Measurements from ENCODE around the gene ABCF2.

ABCF2 gene

GRCh38 chr7:151226875-151227782 lies at the start of gene ABCF2:
ABCF2 (minus strand) TSS chr7:151227205; CDS start chr7:151226458, 747 bp downstream.
- DNase-seq (ENCODE audit: low read depth, low spot score): peak; percentile 99

- no peak for DNase-seq (ENCODE audit: low read depth, low spot score)
Observed at GRCh38 chr7:151275813-151276577, 49.0 kb upstream of the ABCF2 start.

GRCh38 chr7:151274936-151275812 lies 48.2 kb upstream of the ABCF2 start:
- no peak for DNase-seq (ENCODE audit: low read depth, low spot score)

GRCh38 chr7:151274396-151274795 lies 47.4 kb upstream of the ABCF2 start:
- no peak for DNase-seq (ENCODE audit: low read depth, low spot score)

GRCh38 chr7:151273651-151274390 lies 46.8 kb upstream of the ABCF2 start:
- no peak for DNase-seq (ENCODE audit: low read depth, low spot score)

GRCh38 chr7:151272877-151273276 lies 45.9 kb upstream of the ABCF2 start:
- DNase-seq (ENCODE audit: low read depth, low spot score): no peak

- no peak for DNase-seq (ENCODE audit: low read depth, low spot score)
Observed at GRCh38 chr7:151272405-151272804, 45.4 kb upstream of the ABCF2 start.

- DNase-seq (ENCODE audit: low read depth, low spot score): no peak
Observed at GRCh38 chr7:151271699-151272355, 44.8 kb upstream of the ABCF2 start.

GRCh38 chr7:151269511-151269910 lies 42.5 kb upstream of the ABCF2 start:
- DNase-seq (ENCODE audit: low read depth, low spot score): no peak

GRCh38 chr7:151265351-151265931 lies 38.4 kb upstream of the ABCF2 start:
- no peak for DNase-seq (ENCODE audit: low read depth, low spot score)

GRCh38 chr7:151264615-151265014 lies 37.6 kb upstream of the ABCF2 start:
- no peak for DNase-seq (ENCODE audit: low read depth, low spot score)

- DNase-seq (ENCODE audit: low read depth, low spot score): no peak
Observed at GRCh38 chr7:151261529-151261928, 34.5 kb upstream of the ABCF2 start.

- no peak for DNase-seq (ENCODE audit: low read depth, low spot score)
Observed at GRCh38 chr7:151260883-151261282, 33.9 kb upstream of the ABCF2 start.

- DNase-seq (ENCODE audit: low read depth, low spot score): no peak
Observed at GRCh38 chr7:151260471-151260870, 33.5 kb upstream of the ABCF2 start.

GRCh38 chr7:151257990-151258389 lies 31.0 kb upstream of the ABCF2 start:
- DNase-seq (ENCODE audit: low read depth, low spot score): no peak

GRCh38 chr7:151256410-151257045 lies 29.5 kb upstream of the ABCF2 start:
- no peak for DNase-seq (ENCODE audit: low read depth, low spot score)

GRCh38 chr7:151255390-151255789 lies 28.4 kb upstream of the ABCF2 start:
- DNase-seq (ENCODE audit: low read depth, low spot score): no peak

- no peak for DNase-seq (ENCODE audit: low read depth, low spot score)
Observed at GRCh38 chr7:151254851-151255250, 27.8 kb upstream of the ABCF2 start.

- DNase-seq (ENCODE audit: low read depth, low spot score): no peak
Observed at GRCh38 chr7:151254316-151254715, 27.3 kb upstream of the ABCF2 start.
